Measurements from ENCODE around the gene SLC25A47.
"Not testable (repeated sequence)": the region's sequence is repeated elsewhere in the genome, so short reads cannot be mapped to it uniquely, and the experiment has no call there.

SLC25A47 gene

GRCh38 chr14:100285913-100286400 lies 37.2 kb upstream of the SLC25A47 start:
- Histone ChIP-seq H2BK120ac (ENCODE audit: insufficient read depth, low read length, poor library complexity) (no peak overlapping the region), H3K18ac (ENCODE audit: low read length) (peak overlapping the region; percentile 99), H2BK12ac (ENCODE audit: low read length) (no peak overlapping the region), H2AK5ac (ENCODE audit: low read length) (peak overlapping the region; percentile 73), H3K9me3 (ENCODE audit: insufficient read depth, low read depth, low read length) (peaks cover 3% of the 10 kb centered on the region), H3K23ac (ENCODE audit: low read length) (no peak overlapping the region), H3K79me2 (ENCODE audit: control insufficient read depth, insufficient read depth, low read length, poor library complexity) (peaks cover 3% of the 10 kb centered on the region), H3K4me3 (ENCODE audit: low read depth, low read length) (peak overlapping the region; percentile 83), H2BK5ac (ENCODE audit: low read depth, low read length, poor library complexity) (no peak overlapping the region), H3K9ac (ENCODE audit: low read length) (no peak overlapping the region), H3K79me1 (ENCODE audit: low read length) (peaks cover 8% of the 10 kb centered on the region), H3K14ac (ENCODE audit: low read length) (no peak overlapping the region), H4K12ac (ENCODE audit: low read depth, low read length) (peak overlapping the region; percentile 98), H3K4me2 (ENCODE audit: low read length) (peak overlapping the region; percentile 91), H3K36me3 (ENCODE audit: control insufficient read depth in 1 of 2, insufficient read depth in 2 of 2, low read length in 2 of 2) (peaks cover 10 to 14% of the 10 kb centered on the region in 2 experiments), H3K4ac (ENCODE audit: low read depth, low read length) (peak overlapping the region; percentile 88), H4K8ac (ENCODE audit: low read depth, low read length) (peak overlapping the region; percentile 99), H3K4me1 (ENCODE audit: control insufficient read depth in 1 of 2, insufficient read depth in 2 of 2, low read length in 2 of 2) (peaks cover 17 to 34% of the 10 kb centered on the region in 2 experiments), H3K27me3 (ENCODE audit: insufficient read depth, low read length) (no peaks in the 10 kb centered on the region), H2AFZ (ENCODE audit: insufficient read depth, low read length, poor library complexity) (peak overlapping the region; percentile 97), H4K91ac (ENCODE audit: low read depth, low read length) (peak overlapping the region; percentile 98), H3K27ac (ENCODE audit: low read depth, low read length) (no peak overlapping the region)
- WGBS (ENCODE audit: extremely low coverage, insufficient coverage, insufficient read length) = no CpG with 5 or more reads among the region's 13 CpGs
- DNase-seq = no peak

GRCh38 chr14:100286484-100287191 lies 36.5 kb upstream of the SLC25A47 start:
- H2BK12ac ChIP-seq (ENCODE audit: low read length) = no peak overlapping the region

GRCh38 chr14:100287202-100287997 lies 35.7 kb upstream of the SLC25A47 start:
- peaks cover 20 to 24% of the 10 kb centered on the region in 2 experiments for H3K36me3 ChIP-seq (ENCODE audit: control insufficient read depth in 1 of 2, insufficient read depth in 2 of 2, low read length in 2 of 2)
- no peak overlapping the region for H3K14ac ChIP-seq (ENCODE audit: low read length)
- no peaks in the 10 kb centered on the region for H3K27me3 ChIP-seq (ENCODE audit: insufficient read depth, low read length)
- no peak overlapping the region for H4K8ac ChIP-seq (ENCODE audit: low read depth, low read length)
- peaks cover 13 to 24% of the 10 kb centered on the region in 2 experiments for H3K4me1 ChIP-seq (ENCODE audit: control insufficient read depth in 1 of 2, insufficient read depth in 2 of 2, low read length in 2 of 2)
- no peak overlapping the region for H2AFZ ChIP-seq (ENCODE audit: insufficient read depth, low read length, poor library complexity)
- WGBS (ENCODE audit: extremely low coverage, insufficient coverage, insufficient read length) = no CpG with 5 or more reads among the region's 12 CpGs
- no peak overlapping the region for H2BK5ac ChIP-seq (ENCODE audit: low read depth, low read length, poor library complexity)
- H3K79me1 ChIP-seq (ENCODE audit: low read length) = peaks cover 8% of the 10 kb centered on the region
- no peak overlapping the region for H3K23ac ChIP-seq (ENCODE audit: low read length)
- no peak overlapping the region for H3K27ac ChIP-seq (ENCODE audit: low read depth, low read length)
- no peak overlapping the region for H4K91ac ChIP-seq (ENCODE audit: low read depth, low read length)
- no peak overlapping the region for H2BK120ac ChIP-seq (ENCODE audit: insufficient read depth, low read length, poor library complexity)
- H2AK5ac ChIP-seq (ENCODE audit: low read length) = no peak overlapping the region
- no peak overlapping the region for H4K12ac ChIP-seq (ENCODE audit: low read depth, low read length)
- no peak overlapping the region for H3K9ac ChIP-seq (ENCODE audit: low read length)
- no peak overlapping the region for H3K4me3 ChIP-seq (ENCODE audit: low read depth, low read length)
- DNase-seq = no peak
- H3K9me3 ChIP-seq (ENCODE audit: insufficient read depth, low read depth, low read length) = peaks cover 3% of the 10 kb centered on the region
- H3K18ac ChIP-seq (ENCODE audit: low read length) = no peak overlapping the region
- H3K4me2 ChIP-seq (ENCODE audit: low read length) = no peak overlapping the region
- peaks cover 3% of the 10 kb centered on the region for H3K79me2 ChIP-seq (ENCODE audit: control insufficient read depth, insufficient read depth, low read length, poor library complexity)
- H3K4ac ChIP-seq (ENCODE audit: low read depth, low read length) = no peak overlapping the region
- no peak overlapping the region for H2BK12ac ChIP-seq (ENCODE audit: low read length)

More at GRCh38 chr14:100286484-100287191, 36.5 kb upstream of the SLC25A47 start:
- Histone ChIP-seq H3K4me3 (ENCODE audit: low read depth, low read length) (no peak overlapping the region), H4K12ac (ENCODE audit: low read depth, low read length) (no peak overlapping the region), H2BK5ac (ENCODE audit: low read depth, low read length, poor library complexity) (no peak overlapping the region), H2AFZ (ENCODE audit: insufficient read depth, low read length, poor library complexity) (no peak overlapping the region), H3K27me3 (ENCODE audit: insufficient read depth, low read length) (no peaks in the 10 kb centered on the region), H3K9ac (ENCODE audit: low read length) (no peak overlapping the region), H3K18ac (ENCODE audit: low read length) (no peak overlapping the region), H3K4ac (ENCODE audit: low read depth, low read length) (no peak overlapping the region), H2BK120ac (ENCODE audit: insufficient read depth, low read length, poor library complexity) (no peak overlapping the region), H3K9me3 (ENCODE audit: insufficient read depth, low read depth, low read length) (peaks cover 3% of the 10 kb centered on the region), H3K79me2 (ENCODE audit: control insufficient read depth, insufficient read depth, low read length, poor library complexity) (peaks cover 3% of the 10 kb centered on the region), H3K4me1 (ENCODE audit: control insufficient read depth in 1 of 2, insufficient read depth in 2 of 2, low read length in 2 of 2) (peaks cover 17 to 31% of the 10 kb centered on the region in 2 experiments), H3K23ac (ENCODE audit: low read length) (no peak overlapping the region), H3K79me1 (ENCODE audit: low read length) (peaks cover 8% of the 10 kb centered on the region), H3K4me2 (ENCODE audit: low read length) (no peak overlapping the region), H2AK5ac (ENCODE audit: low read length) (no peak overlapping the region), H3K14ac (ENCODE audit: low read length) (no peak overlapping the region), H4K91ac (ENCODE audit: low read depth, low read length) (no peak overlapping the region), H3K27ac (ENCODE audit: low read depth, low read length) (no peak overlapping the region), H3K36me3 (ENCODE audit: control insufficient read depth in 1 of 2, insufficient read depth in 2 of 2, low read length in 2 of 2) (peaks cover 15 to 17% of the 10 kb centered on the region in 2 experiments), H4K8ac (ENCODE audit: low read depth, low read length) (no peak overlapping the region)
- DNase-seq = no peak
- WGBS (ENCODE audit: extremely low coverage, insufficient coverage, insufficient read length) = no CpG with 5 or more reads among the region's 10 CpGs

- WGBS (ENCODE audit: extremely low coverage, insufficient coverage, insufficient read length) = no CpG with 5 or more reads among the region's 8 CpGs
Measured at GRCh38 chr14:100287998-100288295, 35.2 kb upstream of the SLC25A47 start.

More at GRCh38 chr14:100287998-100288295, 35.2 kb upstream of the SLC25A47 start:
- Histone ChIP-seq H3K36me3 (ENCODE audit: control insufficient read depth in 1 of 2, insufficient read depth in 2 of 2, low read length in 2 of 2) (peaks cover 24 to 30% of the 10 kb centered on the region in 2 experiments), H3K4me1 (ENCODE audit: control insufficient read depth in 1 of 2, insufficient read depth in 2 of 2, low read length in 2 of 2) (peaks cover 11 to 20% of the 10 kb centered on the region in 2 experiments)
- not testable (repeated sequence) for H2AFZ ChIP-seq (ENCODE audit: insufficient read depth, low read length, poor library complexity); H2AK5ac ChIP-seq (ENCODE audit: low read length); H3K27me3 ChIP-seq (ENCODE audit: insufficient read depth, low read length); H4K91ac ChIP-seq (ENCODE audit: low read depth, low read length); H3K14ac ChIP-seq (ENCODE audit: low read length); H2BK120ac ChIP-seq (ENCODE audit: insufficient read depth, low read length, poor library complexity); H3K9ac ChIP-seq (ENCODE audit: low read length); H3K79me2 ChIP-seq (ENCODE audit: control insufficient read depth, insufficient read depth, low read length, poor library complexity); H2BK12ac ChIP-seq (ENCODE audit: low read length); H3K18ac ChIP-seq (ENCODE audit: low read length); H4K8ac ChIP-seq (ENCODE audit: low read depth, low read length); DNase-seq; H3K23ac ChIP-seq (ENCODE audit: low read length); H3K27ac ChIP-seq (ENCODE audit: low read depth, low read length); H3K4me2 ChIP-seq (ENCODE audit: low read length); H2BK5ac ChIP-seq (ENCODE audit: low read depth, low read length, poor library complexity); H3K79me1 ChIP-seq (ENCODE audit: low read length); H3K4ac ChIP-seq (ENCODE audit: low read depth, low read length); H3K4me3 ChIP-seq (ENCODE audit: low read depth, low read length); H4K12ac ChIP-seq (ENCODE audit: low read depth, low read length); H3K9me3 ChIP-seq (ENCODE audit: insufficient read depth, low read depth, low read length)

Measured in trophoblast cell (in vitro differentiated cells and primary cell).